ENCODE results near the gene KIAA1328.
"Not testable (repeated sequence)": the region's sequence is repeated elsewhere in the genome, so short reads cannot be mapped to it uniquely, and the experiment has no call there.

The KIAA1328 gene

DNA sequence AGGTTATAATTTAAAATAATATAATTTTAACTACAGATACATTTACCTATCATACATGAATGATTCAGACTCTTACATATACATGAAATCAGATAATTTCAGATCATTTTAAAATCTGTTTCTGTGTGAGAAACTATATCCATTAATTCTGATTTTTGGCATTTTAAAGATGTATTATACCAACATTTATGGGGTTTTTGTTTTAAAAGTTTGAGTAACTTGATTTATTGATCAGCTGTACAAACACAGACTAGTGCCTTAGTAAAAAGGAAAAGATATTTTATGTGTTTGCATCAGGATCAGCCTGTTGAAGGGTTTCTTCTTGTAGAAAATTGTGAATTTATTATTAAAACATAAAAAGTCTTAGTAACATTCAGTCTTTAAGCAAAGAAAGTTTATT is 59.9 kb downstream of the KIAA1328 start:
- no peak for DNase-seq

- no peak for DNase-seq
These were observed 60.4 kb downstream of the KIAA1328 start for GRCh38 chr18:36889321-36889720.

DNA sequence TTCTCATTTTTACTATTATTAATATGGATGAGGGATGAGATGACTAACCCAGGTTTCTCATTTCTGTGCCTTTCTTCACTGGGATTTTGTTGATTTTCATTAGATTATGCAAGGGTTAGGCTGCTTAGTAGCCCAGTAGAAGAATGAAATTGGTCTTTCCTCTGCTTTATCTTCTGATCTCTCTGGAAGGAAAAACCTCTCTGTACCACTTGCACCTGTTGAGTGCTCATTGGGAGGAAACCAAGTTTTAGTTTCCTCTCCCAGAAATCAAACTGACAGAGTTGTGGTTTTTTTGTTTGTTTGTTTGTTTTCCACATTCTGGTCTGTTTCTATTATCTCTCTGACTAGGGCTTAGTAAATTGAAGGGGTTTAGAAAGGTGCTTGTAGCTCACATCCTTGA is 60.8 kb downstream of the KIAA1328 start:
- DNase-seq: no peak

- DNase-seq: no peak
These were observed 61.7 kb downstream of the KIAA1328 start for GRCh38 chr18:36890598-36890997.

- no peak for DNase-seq
These were observed 64.3 kb downstream of the KIAA1328 start for GRCh38 chr18:36893227-36893626.

GRCh38 chr18:36895606-36896005 is 66.7 kb downstream of the KIAA1328 start:
- no peak for DNase-seq

- no peak for DNase-seq
These were observed 68.3 kb downstream of the KIAA1328 start for GRCh38 chr18:36897253-36897652.

DNA sequence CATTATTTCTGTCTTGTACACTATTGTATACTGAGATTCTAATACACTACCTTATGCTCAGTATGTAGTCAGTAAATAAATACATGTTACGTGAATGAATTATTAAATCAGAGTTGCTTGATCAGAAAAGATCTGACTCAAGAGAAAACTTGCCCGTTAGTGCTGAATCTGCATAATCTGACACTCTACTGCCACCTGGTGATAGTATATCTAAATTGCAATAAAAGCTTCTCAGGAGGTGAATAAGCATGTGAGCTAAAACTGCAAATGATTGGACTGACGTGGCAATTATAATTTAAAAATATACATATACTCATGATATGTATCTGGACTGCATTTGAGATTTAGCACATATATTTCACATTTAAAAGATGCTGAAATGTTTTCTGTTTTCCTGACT is 70.4 kb downstream of the KIAA1328 start:
- peak; percentile 21 to 48 for DNase-seq

DNA sequence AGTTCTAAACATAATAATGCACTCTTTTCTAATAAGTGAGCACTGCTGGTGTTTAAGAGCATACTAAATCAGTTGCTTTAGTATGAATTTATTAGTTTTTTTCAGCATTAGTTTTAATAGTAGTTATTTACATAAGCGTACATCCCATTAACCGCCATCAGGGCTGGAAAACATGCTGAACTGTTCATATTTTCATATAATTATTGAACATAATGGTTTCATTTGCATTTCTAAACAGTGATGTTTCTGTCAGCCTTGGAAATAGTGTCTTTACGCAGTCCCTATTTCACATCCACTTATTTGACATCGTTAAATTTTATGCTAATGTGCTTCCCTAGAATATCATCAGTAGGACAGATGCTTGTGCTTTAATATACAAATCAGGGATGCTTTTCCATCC is 71.5 kb downstream of the KIAA1328 start:
- no peak for DNase-seq

GRCh38 chr18:36901277-36901701 is 72.4 kb downstream of the KIAA1328 start:
- no peak for DNase-seq

DNA sequence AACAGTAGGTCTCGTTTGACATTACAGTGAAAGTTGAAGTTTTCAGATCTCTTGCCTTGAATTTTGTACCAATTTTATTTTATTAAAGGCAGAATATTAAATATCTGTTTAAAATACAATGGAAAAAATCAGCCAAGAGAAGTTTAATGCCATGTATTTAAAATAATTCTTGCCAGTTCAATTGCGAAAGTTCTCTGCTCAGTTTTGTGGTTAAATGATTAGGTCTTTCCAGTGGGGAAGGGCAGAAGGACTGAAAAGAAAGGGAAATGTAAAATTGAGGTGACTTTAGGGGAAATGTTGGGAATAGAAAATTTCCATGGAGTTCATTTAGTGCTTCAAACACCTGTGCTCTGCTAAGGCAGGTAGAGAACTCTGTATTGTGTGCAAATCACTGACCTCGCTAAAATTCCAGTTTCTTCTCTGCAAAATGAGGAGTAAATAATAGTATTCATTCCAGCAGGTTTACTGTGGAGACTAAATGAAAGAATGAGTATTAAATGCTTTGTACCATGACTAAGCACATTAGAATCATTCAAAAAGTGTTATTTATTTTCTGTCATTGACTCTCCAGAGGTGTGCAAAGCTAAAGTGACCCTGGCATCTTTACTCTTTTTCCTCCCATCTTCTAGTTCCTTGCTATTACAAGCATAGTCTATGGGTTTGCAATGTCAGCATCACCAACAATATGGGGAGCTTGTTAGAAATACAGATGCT is 74.4 kb downstream of the KIAA1328 start:
- no peak for DNase-seq

- no peak for DNase-seq
These were observed 76.6 kb downstream of the KIAA1328 start for GRCh38 chr18:36905571-36905970.

DNA sequence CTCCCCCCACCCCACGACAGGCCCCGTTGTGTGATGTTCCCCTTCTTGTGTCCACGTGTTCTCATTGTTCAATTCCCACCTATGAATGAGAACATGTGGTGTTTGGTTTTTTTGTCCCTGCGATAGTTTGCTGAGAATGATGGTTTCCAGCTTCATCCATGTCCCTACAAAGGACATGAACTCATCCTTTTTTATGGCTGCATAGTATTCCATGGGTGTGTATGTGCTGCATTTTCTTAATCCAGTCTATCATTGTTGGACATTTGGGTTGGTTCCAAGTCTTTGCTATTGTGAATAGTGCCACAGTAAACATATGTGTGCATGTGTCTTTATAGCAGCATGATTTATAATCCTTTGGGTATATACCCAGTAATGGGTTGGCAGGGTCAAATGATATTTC is 80.4 kb downstream of the KIAA1328 start:
- not testable (repeated sequence) for DNase-seq

- DNase-seq: no peak
These were observed 84.0 kb downstream of the KIAA1328 start for GRCh38 chr18:36912887-36913286.

DNA sequence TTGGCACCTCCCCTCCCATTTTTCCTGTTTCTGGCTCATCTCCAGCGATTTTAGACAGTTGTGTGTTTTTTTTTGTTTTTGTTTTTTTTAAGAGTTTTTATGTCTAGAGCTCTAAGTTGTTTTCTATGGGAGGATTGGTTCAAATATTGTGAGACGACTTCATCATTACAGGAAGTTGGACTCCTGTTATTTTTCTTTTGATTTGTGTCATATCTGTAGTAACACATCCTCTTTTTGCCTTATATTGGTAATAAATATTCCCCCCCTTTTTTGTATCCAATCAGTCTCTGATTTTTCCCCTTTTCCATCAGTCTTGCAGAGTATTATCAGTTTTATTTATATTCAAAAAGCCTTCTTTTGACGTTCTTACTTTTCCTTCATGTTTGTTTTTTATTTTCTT is 89.0 kb downstream of the KIAA1328 start:
- no peak for DNase-seq

DNA sequence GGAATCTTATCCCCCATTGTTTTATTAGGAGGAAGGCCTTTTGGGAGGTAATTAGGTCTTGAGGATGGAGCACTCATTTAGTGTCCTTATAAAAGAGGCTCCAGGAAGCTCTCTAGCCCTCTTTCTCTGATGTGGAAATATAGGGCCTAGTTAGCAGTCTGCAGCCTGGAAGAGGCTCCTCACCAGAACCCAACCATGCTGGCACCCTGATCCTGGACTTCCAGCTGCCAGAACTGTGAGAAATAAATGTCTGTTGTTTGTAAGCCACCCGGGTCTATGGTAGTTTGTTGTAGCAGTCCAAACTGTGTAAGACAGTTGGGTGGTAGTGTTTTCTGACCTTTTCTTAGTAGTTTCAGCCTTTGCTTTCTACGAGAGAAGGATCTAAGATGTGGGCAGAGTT is 100.7 kb downstream of the KIAA1328 start:
- no peak for DNase-seq

DNA sequence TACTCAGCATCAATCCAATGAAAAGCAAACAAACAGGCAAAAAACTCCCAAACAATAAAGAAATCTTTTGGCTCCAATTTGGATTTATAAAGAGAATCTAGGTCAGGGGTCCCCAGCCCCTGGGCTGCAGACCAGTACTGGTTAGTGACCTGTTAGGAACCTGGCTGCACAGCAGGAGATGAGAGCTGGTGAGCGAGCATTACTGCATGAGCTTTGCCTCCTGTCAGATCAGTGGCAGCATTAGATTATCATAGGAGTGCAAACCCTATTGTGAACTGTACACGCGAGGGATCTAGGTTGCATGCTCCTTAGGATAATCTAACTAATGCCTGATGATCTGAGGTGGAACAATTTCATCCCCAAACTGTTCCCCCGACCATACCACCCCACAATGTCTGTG is 102.2 kb downstream of the KIAA1328 start:
- DNase-seq: no peak

DNA sequence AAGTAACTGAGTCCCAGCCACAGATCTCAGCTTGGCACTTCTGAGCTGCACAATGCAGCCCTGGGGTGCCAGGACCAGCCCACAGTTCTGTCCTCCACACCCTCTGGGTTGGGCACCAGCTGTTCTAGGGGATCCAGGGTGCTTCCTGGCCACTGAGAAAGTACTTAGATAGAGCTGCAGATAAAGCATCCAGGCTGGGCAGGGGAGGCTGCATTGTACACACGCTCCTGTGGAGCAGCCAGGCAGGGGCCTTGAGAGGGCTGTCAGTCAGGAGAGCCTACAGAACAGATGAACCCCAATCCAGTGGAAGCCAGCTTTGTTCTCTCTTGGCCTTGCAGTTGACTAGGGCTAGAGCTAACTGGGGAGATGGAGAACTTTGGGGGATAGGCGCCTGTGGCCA is 104.6 kb downstream of the KIAA1328 start:
- no peak for DNase-seq

- DNase-seq: no peak
These were observed 106.0 kb downstream of the KIAA1328 start for GRCh38 chr18:36934884-36935283.

DNA sequence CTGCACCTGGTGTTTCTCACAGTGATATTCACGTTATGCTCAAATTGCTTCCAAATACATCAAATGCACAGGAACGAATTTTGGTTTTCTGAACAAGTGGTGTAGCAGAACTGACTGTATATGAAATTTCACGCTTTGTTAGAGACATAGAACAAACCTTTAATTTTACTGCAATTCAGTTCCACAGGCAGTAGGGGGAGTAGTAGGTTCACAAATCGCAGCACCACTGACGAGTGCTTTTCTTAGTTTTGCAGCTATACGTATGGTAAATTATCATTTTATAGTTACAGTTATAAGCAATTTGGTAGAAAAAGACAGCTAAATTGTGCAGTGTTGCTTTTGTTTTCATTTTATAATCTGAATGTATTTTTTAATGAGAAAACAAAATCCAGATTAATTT is 113.3 kb downstream of the KIAA1328 start:
- DNase-seq: peak in 1 of 2 donors; percentile 16

DNA sequence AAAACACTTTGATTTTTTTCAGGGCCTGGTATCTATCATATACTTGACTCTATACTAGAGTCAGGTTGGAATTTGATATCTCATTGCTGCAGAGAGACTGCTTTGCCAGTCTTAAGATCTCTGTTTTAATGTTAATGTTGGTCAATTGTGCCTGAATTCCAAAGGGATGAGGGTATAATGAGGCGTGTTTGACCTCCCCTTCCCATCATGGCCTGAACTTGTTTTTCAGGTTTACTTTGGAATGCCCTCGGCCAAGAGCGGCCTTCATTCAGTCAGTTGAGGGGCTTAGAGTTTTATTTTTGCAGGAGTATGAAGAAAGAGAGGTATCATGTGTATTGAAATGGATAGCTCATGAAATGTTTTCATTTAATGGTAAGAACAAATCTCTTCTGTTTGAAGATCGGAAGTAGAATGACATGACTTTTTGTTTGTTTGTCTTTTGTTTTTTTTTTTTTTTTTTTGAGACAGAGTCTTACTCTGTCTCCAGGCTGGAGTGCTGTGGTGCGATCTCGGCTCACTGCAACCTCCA is 119.0 kb downstream of the KIAA1328 start:
- no peak for DNase-seq

- DNase-seq: no peak
These were observed 121.4 kb downstream of the KIAA1328 start for GRCh38 chr18:36950282-36950681.

DNA sequence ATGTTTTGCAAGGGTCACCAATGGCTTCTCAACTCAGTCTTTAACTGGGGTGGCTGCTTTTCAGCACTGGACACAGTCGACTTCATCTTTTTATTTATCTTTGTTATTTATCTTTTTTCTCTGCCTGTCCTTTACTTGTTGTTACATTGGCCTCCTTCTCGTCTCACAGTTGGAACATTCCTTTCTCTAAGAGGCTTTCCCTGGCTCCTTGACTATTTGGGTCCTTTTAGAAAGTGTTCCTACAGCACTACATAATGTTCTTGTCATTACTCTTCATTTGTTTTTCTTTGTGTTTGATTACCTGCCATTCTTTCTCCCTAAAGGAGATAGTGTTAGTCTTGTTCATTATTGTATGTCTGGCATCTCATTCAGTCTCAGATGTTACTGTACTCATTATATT is 122.0 kb downstream of the KIAA1328 start:
- no peak for DNase-seq

GRCh38 chr18:36953047-36953446 is 124.1 kb downstream of the KIAA1328 start:
- no peak for DNase-seq

- no peak for DNase-seq
These were observed 131.1 kb downstream of the KIAA1328 start for GRCh38 chr18:36960038-36960437.
